ENCODE measurements around the gene HRH2.

HRH2 gene

DNA sequence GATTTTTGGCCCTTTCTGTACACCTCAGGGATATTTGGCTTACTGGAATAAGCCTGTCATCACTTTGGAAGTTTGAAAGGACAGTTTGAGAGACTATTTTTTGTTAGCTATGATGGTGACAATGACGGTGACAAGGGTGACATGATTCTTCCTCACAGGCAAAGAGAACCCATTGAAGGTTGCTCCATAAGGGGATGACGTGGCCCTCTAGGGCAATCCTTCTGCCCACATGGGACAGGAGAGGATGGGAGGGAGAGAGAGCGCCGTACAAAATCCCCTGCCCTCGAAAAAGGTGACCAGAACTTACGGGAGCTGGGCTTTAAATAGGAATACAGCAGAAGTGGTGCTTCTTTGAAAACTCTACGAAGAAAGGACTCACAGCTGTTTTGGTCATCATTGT is 22.6 kb downstream of the HRH2 start:
- Histone ChIP-seq H3F3A (ENCODE audit: insufficient read depth, low read length) (no peaks in the 10 kb centered on the region), H4K20me1 (ENCODE audit: insufficient read depth, low read length) (no peaks in the 10 kb centered on the region), H2AFZ (ENCODE audit: low read length) (no peak overlapping the region), H3K27me3 (ENCODE audit: insufficient read depth, low read length) (no peaks in the 10 kb centered on the region), H3K4me2 (ENCODE audit: low read length) (no peak overlapping the region), H3K4me3 (ENCODE audit: low read depth, low read length, poor library complexity, severe bottlenecking) (no peak overlapping the region), H3K79me2 (ENCODE audit: insufficient read depth, low read length) (no peaks in the 10 kb centered on the region), H3K9ac (ENCODE audit: low read length) (no peak overlapping the region), H3K4me1 (ENCODE audit: insufficient read depth, low read length, severe bottlenecking) (no peaks in the 10 kb centered on the region), H3K9me3 (ENCODE audit: low read length) (no peaks in the 10 kb centered on the region), H3K27ac (ENCODE audit: low read depth, low read length, poor library complexity, severe bottlenecking) (no peak overlapping the region), H3K36me3 (ENCODE audit: insufficient read depth, low read length) (no peaks in the 10 kb centered on the region), H3K9me2 (ENCODE audit: low read depth, low read length) (no peaks in the 10 kb centered on the region)
- TF ChIP-seq EZH2 (IDR thresholded peaks at IDR 0.05; ENCODE audit: borderline replicate concordance, low read length): no peak
- TF ChIP-seq, protein P1, sequence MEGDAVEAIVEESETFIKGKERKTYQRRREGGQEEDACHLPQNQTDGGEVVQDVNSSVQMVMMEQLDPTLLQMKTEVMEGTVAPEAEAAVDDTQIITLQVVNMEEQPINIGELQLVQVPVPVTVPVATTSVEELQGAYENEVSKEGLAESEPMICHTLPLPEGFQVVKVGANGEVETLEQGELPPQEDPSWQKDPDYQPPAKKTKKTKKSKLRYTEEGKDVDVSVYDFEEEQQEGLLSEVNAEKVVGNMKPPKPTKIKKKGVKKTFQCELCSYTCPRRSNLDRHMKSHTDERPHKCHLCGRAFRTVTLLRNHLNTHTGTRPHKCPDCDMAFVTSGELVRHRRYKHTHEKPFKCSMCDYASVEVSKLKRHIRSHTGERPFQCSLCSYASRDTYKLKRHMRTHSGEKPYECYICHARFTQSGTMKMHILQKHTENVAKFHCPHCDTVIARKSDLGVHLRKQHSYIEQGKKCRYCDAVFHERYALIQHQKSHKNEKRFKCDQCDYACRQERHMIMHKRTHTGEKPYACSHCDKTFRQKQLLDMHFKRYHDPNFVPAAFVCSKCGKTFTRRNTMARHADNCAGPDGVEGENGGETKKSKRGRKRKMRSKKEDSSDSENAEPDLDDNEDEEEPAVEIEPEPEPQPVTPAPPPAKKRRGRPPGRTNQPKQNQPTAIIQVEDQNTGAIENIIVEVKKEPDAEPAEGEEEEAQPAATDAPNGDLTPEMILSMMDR (IDR thresholded peaks at IDR 0.05; ENCODE audit: low read length): no peak

DNA sequence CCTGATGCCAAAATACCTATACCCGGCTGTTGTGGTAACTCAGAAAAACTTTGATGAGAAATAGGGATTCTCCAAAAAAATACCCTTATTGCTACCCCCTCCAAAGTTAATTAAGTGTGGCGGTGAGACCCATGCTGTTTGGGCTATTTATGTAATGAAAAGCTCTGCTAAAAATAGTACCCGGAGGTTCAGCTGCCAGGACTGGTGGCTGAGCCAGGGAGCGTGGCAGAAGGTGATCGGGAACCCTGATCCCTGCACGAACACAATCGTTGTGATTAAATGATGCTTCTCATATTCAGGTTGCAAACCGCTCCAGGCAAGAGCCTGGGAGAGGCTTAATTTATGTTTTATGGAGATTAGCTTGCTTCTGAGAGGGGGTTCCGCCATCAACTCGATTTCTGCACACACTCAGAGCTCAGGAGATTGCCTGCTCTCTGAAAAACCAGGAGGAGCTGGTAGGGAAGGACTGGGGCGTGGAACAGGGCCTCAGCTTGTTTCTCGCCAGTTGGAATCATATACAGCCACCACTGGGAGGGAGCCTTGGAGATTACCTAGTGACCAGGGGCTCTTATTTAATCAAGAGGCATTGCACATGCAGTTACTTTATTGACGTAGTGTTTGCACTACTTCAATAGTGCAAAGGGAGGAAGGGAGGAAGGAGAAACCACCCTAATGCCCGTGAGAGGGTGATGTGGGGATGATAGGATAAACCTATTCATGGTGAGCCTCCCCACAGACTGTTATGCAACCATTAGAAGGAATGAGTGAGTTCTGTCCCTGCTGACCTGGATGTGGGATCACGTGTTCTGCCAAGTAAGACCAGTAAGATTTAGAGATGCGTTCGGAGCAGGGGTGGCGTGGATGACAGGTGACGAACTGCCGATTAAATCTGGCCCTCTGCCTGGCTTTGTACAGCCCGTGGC is 23.4 kb downstream of the HRH2 start:
- Histone ChIP-seq H3K36me3 (ENCODE audit: insufficient read depth, low read length) (no peaks in the 10 kb centered on the region), H3K9me3 (ENCODE audit: low read length) (no peaks in the 10 kb centered on the region), H2AFZ (ENCODE audit: low read length) (no peak overlapping the region), H3K4me1 (ENCODE audit: insufficient read depth, low read length, severe bottlenecking) (no peaks in the 10 kb centered on the region), H3K4me2 (ENCODE audit: low read length) (no peak overlapping the region), H3K4me3 (ENCODE audit: low read depth, low read length, poor library complexity, severe bottlenecking) (no peak overlapping the region), H4K20me1 (ENCODE audit: insufficient read depth, low read length) (no peaks in the 10 kb centered on the region), H3K79me2 (ENCODE audit: insufficient read depth, low read length) (no peaks in the 10 kb centered on the region), H3K9me2 (ENCODE audit: low read depth, low read length) (no peaks in the 10 kb centered on the region), H3F3A (ENCODE audit: insufficient read depth, low read length) (no peaks in the 10 kb centered on the region), H3K27ac (ENCODE audit: low read depth, low read length, poor library complexity, severe bottlenecking) (no peak overlapping the region), H3K27me3 (ENCODE audit: insufficient read depth, low read length) (no peaks in the 10 kb centered on the region), H3K9ac (ENCODE audit: low read length) (no peak overlapping the region)
- TF ChIP-seq, protein P1 (IDR thresholded peaks at IDR 0.05; ENCODE audit: low read length): no peak
- TF ChIP-seq EZH2 (IDR thresholded peaks at IDR 0.05; ENCODE audit: borderline replicate concordance, low read length): no peak

DNA sequence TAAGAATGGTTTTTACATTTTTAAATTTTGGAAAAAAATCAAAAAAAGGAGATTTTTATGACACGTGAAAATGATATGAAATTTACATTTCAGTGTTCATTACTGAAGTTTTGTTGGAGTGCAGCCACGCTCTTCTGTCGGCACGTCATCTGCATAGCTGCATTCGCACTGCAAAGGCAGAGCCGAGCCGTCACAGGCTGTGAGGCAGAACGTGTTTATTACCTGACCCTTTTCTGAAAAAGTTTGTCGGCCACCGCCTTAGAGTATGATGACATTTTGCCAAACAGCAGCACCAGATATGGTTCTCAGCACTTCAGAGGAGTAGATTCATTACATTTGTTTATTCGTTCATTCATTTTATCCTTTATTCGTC is 24.1 kb downstream of the HRH2 start:
- Histone ChIP-seq H3K4me1 (ENCODE audit: insufficient read depth, low read length, severe bottlenecking) (no peaks in the 10 kb centered on the region), H2AFZ (ENCODE audit: low read length) (no peak overlapping the region), H3K9me2 (ENCODE audit: low read depth, low read length) (no peaks in the 10 kb centered on the region), H3F3A (ENCODE audit: insufficient read depth, low read length) (no peaks in the 10 kb centered on the region), H3K27ac (ENCODE audit: low read depth, low read length, poor library complexity, severe bottlenecking) (no peak overlapping the region), H3K79me2 (ENCODE audit: insufficient read depth, low read length) (no peaks in the 10 kb centered on the region), H3K4me3 (ENCODE audit: low read depth, low read length, poor library complexity, severe bottlenecking) (no peak overlapping the region), H3K4me2 (ENCODE audit: low read length) (no peak overlapping the region), H3K9ac (ENCODE audit: low read length) (no peak overlapping the region), H4K20me1 (ENCODE audit: insufficient read depth, low read length) (no peaks in the 10 kb centered on the region), H3K27me3 (ENCODE audit: insufficient read depth, low read length) (no peaks in the 10 kb centered on the region), H3K36me3 (ENCODE audit: insufficient read depth, low read length) (no peaks in the 10 kb centered on the region), H3K9me3 (ENCODE audit: low read length) (no peaks in the 10 kb centered on the region)
- TF ChIP-seq EZH2 (IDR thresholded peaks at IDR 0.05; ENCODE audit: borderline replicate concordance, low read length): no peak
- TF ChIP-seq, protein P1 (IDR thresholded peaks at IDR 0.05; ENCODE audit: low read length): no peak

Data from OCI-LY1 (cell line).